Measurements from ENCODE around the gene CD84.
"Not testable (repeated sequence)": the region's sequence is repeated elsewhere in the genome, so short reads cannot be mapped to it uniquely, and the experiment has no call there.

The CD84 gene

DNA sequence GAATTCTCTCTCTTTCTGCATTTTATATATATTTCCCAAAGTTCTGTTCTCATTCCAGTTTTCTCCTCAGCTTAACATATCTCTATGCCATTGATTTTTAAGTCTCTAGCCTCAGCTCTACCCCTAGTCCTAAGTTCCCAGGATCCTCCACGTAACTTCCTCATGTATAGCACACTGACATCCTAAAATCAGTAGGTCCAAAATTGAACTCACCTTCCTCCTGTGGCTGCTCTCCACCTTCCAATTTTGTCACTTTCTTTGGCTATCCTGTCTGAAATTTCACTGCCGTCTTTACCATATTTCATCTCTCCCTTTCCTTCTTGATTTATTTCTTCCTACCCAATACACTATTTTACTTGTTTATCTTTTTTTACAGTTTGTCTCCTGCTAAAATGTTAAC is 57.7 kb downstream of the CD84 start:
- WGBS, result 87% methylated on average over 2 of the region's 2 CpGs
- Histone ChIP-seq H3K27ac (ENCODE audit: low read depth, low read length) (no peak overlapping the region), H3K9ac (ENCODE audit: low read depth, low read length) (no peak overlapping the region), H3K4me1 (ENCODE audit: insufficient read depth, low read length) (peaks cover 23% of the 10 kb centered on the region), H3K4me3 (ENCODE audit: low read length) (no peak overlapping the region), H3K36me3 (ENCODE audit: insufficient read depth, low read length) (no peaks in the 10 kb centered on the region), H3K9me3 (ENCODE audit: insufficient read depth, low read depth, low read length) (no peaks in the 10 kb centered on the region), H3K27me3 (ENCODE audit: insufficient read depth, low read length) (no peaks in the 10 kb centered on the region)

DNA sequence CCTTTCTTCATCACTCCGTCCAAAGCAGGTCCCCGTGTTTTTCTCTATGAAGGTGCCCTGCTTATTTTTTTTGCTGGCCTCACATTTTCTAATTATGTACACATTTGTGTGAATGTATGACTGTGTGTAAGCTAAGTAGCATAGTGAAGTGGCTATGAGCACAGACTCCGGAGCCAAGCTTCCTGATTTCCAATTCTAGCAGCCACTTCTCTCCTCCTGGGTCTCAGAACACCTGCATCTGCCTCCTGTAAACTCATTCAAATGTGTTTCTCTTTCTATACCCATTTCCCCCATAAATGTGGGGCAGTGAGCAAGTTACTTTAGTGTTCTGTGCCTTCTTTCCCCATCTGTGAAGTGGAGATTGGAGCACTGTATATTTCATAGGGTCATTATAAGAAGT is 58.3 kb downstream of the CD84 start:
- Histone ChIP-seq H3K4me3 (ENCODE audit: low read length) (no peak overlapping the region), H3K9me3 (ENCODE audit: insufficient read depth, low read depth, low read length) (no peaks in the 10 kb centered on the region), H3K4me1 (ENCODE audit: insufficient read depth, low read length) (peaks cover 23% of the 10 kb centered on the region), H3K36me3 (ENCODE audit: insufficient read depth, low read length) (no peaks in the 10 kb centered on the region), H3K27me3 (ENCODE audit: insufficient read depth, low read length) (no peaks in the 10 kb centered on the region), H3K9ac (ENCODE audit: low read depth, low read length) (no peak overlapping the region), H3K27ac (ENCODE audit: low read depth, low read length) (no peak overlapping the region)
- whole genome bisulfite sequencing, result 79% methylated on average over 3 of the region's 3 CpGs

DNA sequence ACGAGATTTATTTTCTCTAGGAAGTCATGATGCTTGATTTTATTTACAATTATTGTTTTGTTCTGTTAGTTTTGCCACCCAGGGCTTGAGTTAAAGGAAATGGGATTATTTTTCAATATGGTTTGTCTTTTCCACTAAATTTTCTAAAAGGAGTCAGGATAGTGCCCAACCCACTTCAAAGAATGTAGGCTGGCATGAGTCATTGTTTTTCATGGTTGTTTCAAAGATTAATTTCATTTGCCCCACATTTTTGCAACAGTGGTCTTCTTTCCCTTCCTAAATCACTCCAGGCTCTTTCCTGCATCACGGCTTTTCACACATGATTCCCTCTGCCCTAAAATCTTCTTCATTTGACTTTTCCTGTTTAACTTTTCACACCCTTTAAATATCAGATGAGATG is 58.7 kb downstream of the CD84 start:
- Histone ChIP-seq H3K4me3 (ENCODE audit: low read length) (no peak overlapping the region), H3K27ac (ENCODE audit: low read depth, low read length) (no peak overlapping the region), H3K27me3 (ENCODE audit: insufficient read depth, low read length) (no peaks in the 10 kb centered on the region), H3K9me3 (ENCODE audit: insufficient read depth, low read depth, low read length) (no peaks in the 10 kb centered on the region), H3K36me3 (ENCODE audit: insufficient read depth, low read length) (no peaks in the 10 kb centered on the region), H3K4me1 (ENCODE audit: insufficient read depth, low read length) (peaks cover 23% of the 10 kb centered on the region), H3K9ac (ENCODE audit: low read depth, low read length) (no peak overlapping the region)
- WGBS, result 84% methylated on average over 2 of the region's 2 CpGs

DNA sequence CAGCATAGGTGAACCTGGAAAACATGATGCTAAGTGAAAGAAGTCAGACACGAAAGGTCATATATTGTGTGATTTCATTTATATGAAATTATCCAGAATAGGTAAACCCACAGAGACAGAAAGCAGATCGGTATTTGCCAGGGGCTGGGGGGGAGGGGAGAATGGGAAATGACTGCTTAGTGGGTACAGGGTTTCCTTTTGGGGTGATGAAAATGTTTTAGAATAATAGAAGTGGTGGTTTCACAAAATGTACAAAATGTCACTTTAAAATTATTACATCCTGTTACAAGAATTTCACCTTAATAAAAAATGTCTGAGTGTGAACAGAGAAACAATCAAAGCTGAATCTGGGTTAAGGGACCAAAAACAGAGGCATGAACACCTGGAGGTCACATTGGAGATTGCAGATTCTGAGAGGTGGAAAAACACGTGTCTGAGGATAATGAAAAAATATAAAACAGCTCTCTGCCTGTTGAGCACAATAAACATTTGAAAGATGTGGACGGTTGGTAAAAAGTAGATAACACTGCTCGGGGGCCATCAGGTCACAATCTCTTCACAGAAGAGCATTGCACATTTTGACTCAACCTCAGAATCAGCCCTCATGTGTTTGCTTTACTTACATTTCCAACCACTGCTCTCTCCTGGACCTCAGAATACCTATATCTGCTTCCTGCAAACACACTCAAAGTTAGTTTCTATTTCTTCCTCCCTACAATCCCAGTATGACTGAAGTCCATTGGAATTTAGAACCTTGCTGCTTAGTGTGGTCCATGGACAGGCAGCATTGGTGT is 59.5 kb downstream of the CD84 start:
- Histone ChIP-seq H3K4me3 (ENCODE audit: low read length) (no peak overlapping the region), H3K36me3 (ENCODE audit: insufficient read depth, low read length) (no peaks in the 10 kb centered on the region), H3K27ac (ENCODE audit: low read depth, low read length) (no peak overlapping the region), H3K27me3 (ENCODE audit: insufficient read depth, low read length) (no peaks in the 10 kb centered on the region), H3K9ac (ENCODE audit: low read depth, low read length) (no peak overlapping the region), H3K4me1 (ENCODE audit: insufficient read depth, low read length) (peaks cover 23% of the 10 kb centered on the region), H3K9me3 (ENCODE audit: insufficient read depth, low read depth, low read length) (no peaks in the 10 kb centered on the region)
- 76% methylated on average over 5 of the region's 5 CpGs for WGBS

DNA sequence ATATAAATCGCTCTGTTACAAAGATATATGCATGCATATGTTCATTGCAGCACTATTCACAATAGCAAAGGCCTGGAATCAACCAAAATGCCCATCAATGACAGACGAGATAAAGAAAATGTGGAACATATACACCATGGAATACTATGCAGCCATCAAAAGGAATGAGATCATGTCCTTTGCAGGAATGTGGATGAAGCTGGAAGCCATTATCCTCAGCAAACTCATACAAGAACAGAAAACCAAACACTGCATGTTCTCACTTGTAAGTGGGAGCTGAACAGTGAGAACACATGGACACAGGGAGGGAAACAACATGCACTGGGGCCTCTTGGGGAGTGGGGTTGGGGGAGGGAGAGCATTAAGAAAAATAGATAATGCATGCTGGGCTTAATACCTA is 61.8 kb downstream of the CD84 start:
- peaks cover 23% of the 10 kb centered on the region for H3K4me1 ChIP-seq (ENCODE audit: insufficient read depth, low read length)
- not testable (repeated sequence) for H3K4me3 ChIP-seq (ENCODE audit: low read length); H3K36me3 ChIP-seq (ENCODE audit: insufficient read depth, low read length); H3K27me3 ChIP-seq (ENCODE audit: insufficient read depth, low read length); H3K9ac ChIP-seq (ENCODE audit: low read depth, low read length); H3K27ac ChIP-seq (ENCODE audit: low read depth, low read length); H3K9me3 ChIP-seq (ENCODE audit: insufficient read depth, low read depth, low read length)
- 50% methylated on average over 2 of the region's 2 CpGs for whole genome bisulfite sequencing

DNA sequence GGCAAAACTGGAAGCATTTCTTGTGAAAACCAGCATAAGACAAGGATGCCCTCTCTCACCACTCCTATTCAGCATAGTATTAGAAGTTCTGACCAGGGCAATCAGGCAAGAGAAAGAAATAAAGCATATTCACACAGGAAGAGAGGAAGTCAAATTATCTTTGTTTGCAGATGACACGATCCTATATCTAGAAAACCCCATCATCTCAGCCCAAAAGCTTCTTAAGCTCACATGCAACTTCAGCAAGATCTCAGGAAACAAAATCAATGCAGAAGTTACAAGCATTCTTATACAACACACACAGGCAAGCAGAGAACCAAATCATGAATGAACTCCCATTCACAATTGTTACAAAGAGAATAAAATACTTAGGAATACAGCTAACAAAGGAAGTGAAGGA is 63.4 kb downstream of the CD84 start:
- not testable (repeated sequence) for H3K36me3 ChIP-seq (ENCODE audit: insufficient read depth, low read length); H3K9me3 ChIP-seq (ENCODE audit: insufficient read depth, low read depth, low read length)
- WGBS, result 83% methylated on average over 1 of the region's 1 CpG

DNA sequence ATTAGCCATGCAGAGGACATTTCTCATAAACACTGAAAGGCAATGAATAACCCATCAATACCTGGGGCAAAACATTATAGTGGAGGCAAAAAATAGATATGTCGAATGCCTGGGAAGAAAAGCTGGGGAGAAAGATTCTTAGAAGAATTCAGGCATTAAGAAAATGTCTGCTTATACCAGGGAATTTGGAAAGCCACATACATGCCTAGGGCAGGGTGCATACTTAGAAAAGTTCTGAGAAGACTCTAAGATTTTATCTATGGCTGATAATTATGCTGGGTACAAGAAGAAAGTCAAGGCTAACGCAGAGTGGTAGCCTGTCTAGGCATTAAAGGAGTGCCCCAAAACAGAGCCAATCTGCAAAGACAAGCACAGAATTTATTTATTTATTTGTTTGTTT is 74.6 kb downstream of the CD84 start:
- H3K4me1 ChIP-seq (ENCODE audit: insufficient read depth, low read length), result no peaks in the 10 kb centered on the region
- H3K9ac ChIP-seq (ENCODE audit: low read depth, low read length), result no peak overlapping the region
- no peak overlapping the region for H3K4me3 ChIP-seq (ENCODE audit: low read length)
- 0 out of 2 replicates have a peak, but pooled peaks cover 15% of the 10 kb centered on the region for H3K9me3 ChIP-seq (ENCODE audit: insufficient read depth, low read depth, low read length)
- H3K27me3 ChIP-seq (ENCODE audit: insufficient read depth, low read length), result no peaks in the 10 kb centered on the region
- H3K36me3 ChIP-seq (ENCODE audit: insufficient read depth, low read length), result no peaks in the 10 kb centered on the region
- WGBS, result 92% methylated on average over 2 of the region's 2 CpGs
- H3K27ac ChIP-seq (ENCODE audit: low read depth, low read length), result no peak overlapping the region

More for the DNA sequence above, 63.4 kb downstream of the CD84 start:
- H3K4me1 ChIP-seq (ENCODE audit: insufficient read depth, low read length), result peaks cover 12% of the 10 kb centered on the region
- not testable (repeated sequence) for H3K9ac ChIP-seq (ENCODE audit: low read depth, low read length); H3K4me3 ChIP-seq (ENCODE audit: low read length); H3K27ac ChIP-seq (ENCODE audit: low read depth, low read length); H3K27me3 ChIP-seq (ENCODE audit: insufficient read depth, low read length)

DNA sequence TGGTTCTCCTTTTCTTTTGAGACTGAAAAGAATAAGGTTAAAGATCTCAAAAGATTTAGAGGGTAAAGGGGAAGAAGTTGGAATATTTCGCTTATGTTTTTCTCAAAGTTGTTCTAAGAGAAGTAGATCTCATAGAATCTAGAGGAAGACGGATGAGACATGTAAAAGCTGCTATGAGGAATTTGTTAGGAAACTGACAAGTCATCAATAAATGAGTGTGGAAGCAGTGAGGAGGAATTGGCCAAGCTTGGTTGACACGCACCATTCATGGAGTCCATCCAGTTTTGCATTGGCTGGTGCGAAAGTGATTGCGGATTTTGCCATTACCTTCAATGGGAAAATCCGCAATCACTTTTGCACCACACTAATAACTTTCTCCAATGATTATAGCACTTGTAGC is 76.2 kb downstream of the CD84 start:
- Histone ChIP-seq H3K27me3 (ENCODE audit: insufficient read depth, low read length) (no peaks in the 10 kb centered on the region), H3K27ac (ENCODE audit: low read depth, low read length) (no peak overlapping the region), H3K4me3 (ENCODE audit: low read length) (no peak overlapping the region), H3K4me1 (ENCODE audit: insufficient read depth, low read length) (no peaks in the 10 kb centered on the region), H3K36me3 (ENCODE audit: insufficient read depth, low read length) (no peaks in the 10 kb centered on the region), H3K9me3 (ENCODE audit: insufficient read depth, low read depth, low read length) (peaks cover 16% of the 10 kb centered on the region; the same call in 1 of the 2 replicates), H3K9ac (ENCODE audit: low read depth, low read length) (no peak overlapping the region)
- WGBS, result 96% methylated on average over 6 of the region's 6 CpGs

DNA sequence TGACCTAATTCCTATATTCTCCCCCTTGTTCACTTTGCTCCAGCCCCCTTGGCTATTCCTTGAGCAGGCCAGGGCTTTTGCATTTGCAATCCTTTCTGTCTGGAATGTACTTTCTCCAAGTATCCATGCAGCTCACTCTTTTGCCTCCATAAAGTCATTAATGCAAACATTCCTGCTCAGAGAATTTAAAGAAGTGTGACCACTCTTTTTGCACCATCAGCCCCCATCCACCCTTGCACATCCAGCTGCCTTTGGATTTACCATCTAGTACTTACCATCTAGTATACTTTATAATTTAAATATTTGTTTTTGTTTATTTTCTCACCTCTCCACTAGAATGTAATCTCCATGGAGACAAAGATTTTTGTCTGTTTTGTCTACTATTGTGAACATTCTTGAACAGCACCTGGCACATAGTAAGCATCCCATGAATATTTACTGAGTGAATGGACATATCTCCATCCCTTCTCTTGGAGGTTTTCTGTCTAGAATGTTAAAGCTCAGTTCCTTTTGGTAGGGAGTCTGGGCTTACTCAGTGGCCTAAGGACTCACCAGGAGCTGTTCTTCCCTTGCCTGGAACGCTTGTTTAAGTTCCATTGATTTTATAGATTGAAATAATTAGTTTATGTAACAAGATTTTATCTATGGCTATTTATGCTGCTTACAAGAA is 78.8 kb downstream of the CD84 start:
- 88% methylated on average over 1 of the region's 1 CpG for WGBS
- Histone ChIP-seq H3K4me3 (ENCODE audit: low read length) (no peak overlapping the region), H3K9me3 (ENCODE audit: insufficient read depth, low read depth, low read length) (peaks cover 2% of the 10 kb centered on the region; the same call in 1 of the 2 replicates), H3K9ac (ENCODE audit: low read depth, low read length) (no peak overlapping the region), H3K27ac (ENCODE audit: low read depth, low read length) (no peak overlapping the region), H3K4me1 (ENCODE audit: insufficient read depth, low read length) (no peaks in the 10 kb centered on the region), H3K27me3 (ENCODE audit: insufficient read depth, low read length) (no peaks in the 10 kb centered on the region), H3K36me3 (ENCODE audit: insufficient read depth, low read length) (no peaks in the 10 kb centered on the region)

DNA sequence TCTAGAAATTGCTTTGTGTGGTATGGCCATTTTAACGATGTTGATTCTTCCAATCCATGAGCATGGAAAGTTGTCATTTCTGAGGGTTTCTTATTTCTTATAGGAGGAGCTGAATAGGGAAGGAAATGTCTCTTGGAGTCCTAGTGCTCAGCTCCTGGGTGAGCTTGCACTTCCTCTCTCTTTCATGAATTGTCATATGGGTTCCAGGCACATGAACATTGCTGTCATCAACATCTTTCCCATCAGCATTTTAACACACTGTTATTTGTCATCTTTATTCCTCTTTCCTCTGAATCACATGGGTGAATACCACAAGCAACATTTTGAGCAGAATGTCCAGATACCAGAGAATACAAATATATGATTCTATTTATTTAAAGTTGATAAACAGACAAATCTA is 79.7 kb downstream of the CD84 start:
- peaks cover 2% of the 10 kb centered on the region; the same call in 1 of the 2 replicates for H3K9me3 ChIP-seq (ENCODE audit: insufficient read depth, low read depth, low read length)
- no peaks in the 10 kb centered on the region for H3K4me1 ChIP-seq (ENCODE audit: insufficient read depth, low read length)
- H3K9ac ChIP-seq (ENCODE audit: low read depth, low read length), result no peak overlapping the region
- no peaks in the 10 kb centered on the region for H3K36me3 ChIP-seq (ENCODE audit: insufficient read depth, low read length)
- WGBS, result 93% methylated on average over 1 of the region's 1 CpG
- H3K27me3 ChIP-seq (ENCODE audit: insufficient read depth, low read length), result no peaks in the 10 kb centered on the region
- no peak overlapping the region for H3K4me3 ChIP-seq (ENCODE audit: low read length)
- H3K27ac ChIP-seq (ENCODE audit: low read depth, low read length), result no peak overlapping the region

DNA sequence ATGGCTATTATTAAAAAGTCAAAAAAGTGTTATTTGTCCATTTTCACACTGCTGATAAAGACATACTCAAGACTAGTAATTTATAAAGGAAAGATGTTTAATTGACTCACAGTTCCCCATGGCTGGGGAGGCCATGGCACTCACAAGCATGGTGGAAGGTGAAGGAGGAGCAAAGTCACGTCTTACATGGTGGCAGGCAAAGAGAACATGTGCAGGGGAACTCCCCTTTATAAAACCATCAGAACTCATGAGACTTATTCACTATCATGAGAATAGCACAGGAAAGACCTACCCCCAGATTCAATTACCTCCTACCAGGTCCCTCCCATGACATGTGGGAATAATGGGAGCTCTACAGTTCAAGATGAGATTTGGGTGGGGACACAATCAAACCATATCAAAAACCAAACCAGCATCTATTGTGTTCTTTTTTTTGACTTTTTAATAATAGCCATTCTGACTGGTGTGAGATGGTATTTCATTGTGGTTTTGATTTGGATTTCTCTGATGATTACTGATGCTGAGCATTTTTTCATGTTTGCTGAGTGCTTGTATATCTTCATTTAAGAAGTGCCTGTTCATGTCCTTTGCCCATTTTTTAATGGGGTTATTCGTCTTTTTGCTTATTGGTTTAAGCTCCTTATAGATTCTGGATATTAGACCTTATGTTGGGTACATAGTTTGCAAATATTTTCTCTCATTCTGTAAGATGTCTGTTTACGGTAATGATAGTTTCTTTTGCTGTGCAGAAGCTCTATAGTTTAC is 80.8 kb downstream of the CD84 start:
- WGBS, result 94% methylated on average over 3 of the region's 3 CpGs
- not testable (repeated sequence) for H3K4me1 ChIP-seq (ENCODE audit: insufficient read depth, low read length); H3K9me3 ChIP-seq (ENCODE audit: insufficient read depth, low read depth, low read length); H3K27ac ChIP-seq (ENCODE audit: low read depth, low read length); H3K27me3 ChIP-seq (ENCODE audit: insufficient read depth, low read length); H3K36me3 ChIP-seq (ENCODE audit: insufficient read depth, low read length); H3K4me3 ChIP-seq (ENCODE audit: low read length); H3K9ac ChIP-seq (ENCODE audit: low read depth, low read length)

Measured in HUES64 (cell line).